ENCODE data around the gene TMEM132E.
A peak's percentile ranks its signal among the peaks of the same experiment; 100 is the strongest.

The TMEM132E gene

DNA sequence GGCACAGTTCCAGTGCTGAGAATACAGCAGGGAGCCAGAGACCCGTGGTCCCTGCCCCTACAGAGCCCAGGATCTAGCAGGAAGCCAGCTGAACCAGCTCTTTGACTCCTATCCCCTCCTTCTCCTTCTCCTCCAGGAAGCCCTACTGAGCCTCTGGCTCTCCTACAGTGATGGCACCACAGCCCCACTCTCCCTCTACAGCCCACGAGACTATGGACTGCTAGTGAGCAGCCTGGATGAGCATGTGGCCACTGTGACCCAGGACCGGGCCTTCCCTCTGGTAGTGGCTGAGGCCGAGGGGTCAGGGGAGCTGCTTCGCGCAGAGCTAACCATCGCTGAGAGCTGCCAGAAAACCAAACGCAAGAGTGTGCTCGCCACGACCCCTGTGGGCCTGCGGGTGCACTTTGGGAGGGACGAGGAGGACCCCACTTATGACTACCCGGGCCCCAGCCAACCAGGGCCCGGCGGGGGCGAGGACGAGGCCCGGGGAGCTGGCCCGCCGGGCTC lies 57.7 kb downstream of the TMEM132E start:
- DNase-seq: no peak
- no peak for ATAC-seq

DNA sequence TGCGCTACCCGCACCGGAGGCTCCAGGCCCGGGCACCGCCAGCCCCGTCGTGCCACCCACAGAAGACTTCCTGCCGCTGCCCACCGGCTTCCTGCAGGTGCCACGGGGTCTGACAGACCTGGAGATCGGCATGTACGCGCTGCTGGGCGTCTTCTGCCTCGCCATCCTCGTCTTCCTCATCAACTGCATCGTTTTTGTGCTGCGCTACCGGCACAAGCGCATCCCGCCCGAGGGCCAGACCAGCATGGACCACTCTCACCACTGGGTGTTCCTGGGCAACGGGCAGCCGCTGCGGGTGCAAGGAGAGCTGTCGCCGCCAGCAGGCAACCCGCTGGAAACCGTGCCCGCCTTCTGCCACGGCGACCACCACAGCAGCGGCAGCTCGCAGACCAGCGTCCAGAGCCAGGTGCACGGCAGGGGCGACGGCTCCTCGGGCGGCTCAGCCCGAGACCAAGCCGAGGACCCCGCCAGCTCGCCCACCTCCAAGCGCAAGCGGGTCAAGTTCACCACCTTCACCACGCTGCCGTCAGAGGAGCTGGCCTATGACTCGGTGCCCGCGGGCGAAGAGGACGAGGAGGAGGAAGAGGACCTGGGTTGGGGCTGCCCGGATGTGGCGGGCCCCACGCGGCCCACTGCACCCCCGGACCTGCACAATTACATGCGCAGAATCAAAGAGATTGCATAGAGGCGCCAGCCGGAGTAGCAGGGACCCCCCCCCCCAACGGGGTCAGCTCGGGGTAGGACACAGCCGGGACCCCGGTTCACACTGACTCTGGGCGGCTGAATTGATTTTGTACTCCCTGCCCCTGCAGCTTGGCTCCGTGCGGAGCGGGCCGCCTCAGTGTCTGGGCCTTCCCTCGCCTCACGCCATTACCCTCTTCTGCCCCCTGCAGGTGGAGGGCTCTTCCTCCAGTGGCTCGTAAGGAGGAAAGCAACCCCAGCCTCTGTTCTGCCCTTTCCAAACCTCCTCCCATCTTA lies 58.5 kb downstream of the TMEM132E start:
- peak; percentile 90 for ATAC-seq

GRCh38 chr17:34638526-34639260 lies 59.3 kb downstream of the TMEM132E start:
- no peak for DNase-seq

More for the DNA sequence above, 58.5 kb downstream of the TMEM132E start:
- DNase-seq: peak; percentile 87

DNA sequence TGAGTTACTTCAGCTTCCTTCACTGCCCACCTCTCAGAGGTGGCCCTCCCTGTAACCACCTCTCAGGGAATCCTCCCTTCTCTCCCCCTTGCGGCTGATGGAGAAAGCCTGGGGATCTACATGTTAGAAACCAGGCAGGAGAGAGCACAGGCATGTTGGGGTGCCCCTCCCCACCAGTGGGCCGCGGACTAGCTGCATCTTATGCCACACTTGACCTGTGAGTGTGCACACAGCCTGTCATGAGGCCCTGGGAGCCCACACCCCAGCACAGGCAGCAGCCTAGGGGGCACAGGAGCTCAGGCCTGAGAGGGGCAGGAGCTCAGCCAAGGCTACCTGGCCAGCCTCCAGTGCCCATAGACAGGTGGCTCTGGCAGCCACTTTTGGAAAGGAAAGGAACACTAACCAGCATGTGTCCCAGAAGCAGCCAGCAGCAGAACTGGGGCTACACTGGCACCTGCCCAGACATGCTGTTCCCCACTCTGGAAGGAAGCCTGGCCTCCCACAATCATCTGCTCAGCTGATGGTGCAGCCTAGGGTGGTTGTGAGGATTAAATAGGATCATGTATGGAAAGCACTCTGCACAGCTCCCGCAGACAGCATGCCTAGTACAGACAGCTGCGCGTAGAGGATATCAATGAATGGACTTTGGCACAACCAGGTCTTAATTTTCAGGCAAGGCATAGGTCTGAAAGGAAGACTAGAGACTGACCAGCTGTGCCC lies 60.5 kb downstream of the TMEM132E start:
- DNase-seq (no peak), ATAC-seq (no peak)

More at GRCh38 chr17:34638526-34639260, 59.3 kb downstream of the TMEM132E start:
- ATAC-seq: no peak

GRCh38 chr17:34641368-34641767 lies 62.0 kb downstream of the TMEM132E start:
- DNase-seq (no peak), ATAC-seq (no peak)

DNA sequence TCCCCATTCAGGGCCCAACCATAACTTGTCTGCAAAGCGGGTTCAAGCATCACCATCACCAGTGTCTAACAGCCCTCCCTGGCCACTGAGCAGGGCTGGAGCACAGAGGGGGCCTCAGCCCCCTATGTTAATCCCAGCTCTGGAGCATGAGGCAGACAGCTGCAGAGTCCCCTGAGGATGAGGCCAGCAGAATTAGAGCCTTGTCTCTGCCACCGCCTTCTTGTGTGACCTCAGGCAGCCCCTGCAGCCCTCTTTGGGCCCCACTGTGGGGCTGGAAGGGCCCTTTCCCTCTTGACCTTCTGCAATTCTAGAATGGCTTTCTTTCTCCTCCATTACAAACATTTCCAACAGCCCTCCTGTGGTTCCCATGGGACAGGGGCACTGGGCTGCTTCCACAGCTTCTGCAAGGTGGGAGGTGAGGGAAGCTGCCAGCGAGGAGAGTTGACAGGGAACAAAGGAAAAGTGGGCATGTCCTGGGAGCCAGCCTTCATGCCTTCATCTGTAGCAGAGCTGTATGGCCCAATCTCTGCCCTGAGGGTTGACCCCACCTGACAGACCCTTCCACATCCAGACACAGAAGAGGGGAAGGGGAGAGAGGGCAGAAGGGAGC lies 65.7 kb downstream of the TMEM132E start:
- DNase-seq (no peak), ATAC-seq (no peak)

- DNase-seq: no peak
- ATAC-seq: no peak
Measured at GRCh38 chr17:34645594-34645993, 66.2 kb downstream of the TMEM132E start.

GRCh38 chr17:34647511-34647910 lies 68.1 kb downstream of the TMEM132E start:
- DNase-seq (no peak), ATAC-seq (no peak)

DNA sequence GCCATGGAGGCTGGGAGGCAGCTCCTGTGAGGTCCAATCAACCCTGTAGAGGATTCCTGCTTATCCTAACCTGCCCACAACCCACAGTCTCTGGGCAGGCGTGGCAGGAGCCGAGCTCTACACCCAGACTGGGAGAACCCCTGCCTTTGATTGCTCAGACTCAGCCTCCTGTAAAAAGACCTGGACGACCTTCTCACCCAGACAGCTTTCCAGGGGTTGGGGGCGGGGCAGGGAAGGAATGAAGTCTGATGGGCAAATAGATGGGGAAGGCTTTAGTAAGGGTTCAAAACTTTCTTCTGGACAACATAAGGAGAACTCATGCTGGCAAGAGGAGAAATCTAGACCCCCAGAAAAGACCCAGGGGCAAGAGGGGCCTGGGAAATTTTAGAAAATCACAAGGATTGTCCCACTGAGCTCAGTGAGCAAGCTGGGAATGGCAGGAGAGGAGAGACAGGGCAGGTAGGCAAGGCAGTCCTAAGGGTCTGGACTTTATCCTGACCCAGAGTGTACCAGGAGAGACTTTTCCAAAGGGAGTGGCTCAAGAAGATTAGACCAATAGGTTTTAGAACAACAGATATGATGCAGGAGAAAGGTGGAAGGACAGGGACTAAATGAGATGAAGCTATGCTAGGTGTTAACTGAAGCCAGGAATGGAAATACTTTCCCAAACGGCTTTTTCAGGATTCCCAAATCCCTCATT lies 70.8 kb downstream of the TMEM132E start:
- no peak for DNase-seq
- no peak for ATAC-seq

DNA sequence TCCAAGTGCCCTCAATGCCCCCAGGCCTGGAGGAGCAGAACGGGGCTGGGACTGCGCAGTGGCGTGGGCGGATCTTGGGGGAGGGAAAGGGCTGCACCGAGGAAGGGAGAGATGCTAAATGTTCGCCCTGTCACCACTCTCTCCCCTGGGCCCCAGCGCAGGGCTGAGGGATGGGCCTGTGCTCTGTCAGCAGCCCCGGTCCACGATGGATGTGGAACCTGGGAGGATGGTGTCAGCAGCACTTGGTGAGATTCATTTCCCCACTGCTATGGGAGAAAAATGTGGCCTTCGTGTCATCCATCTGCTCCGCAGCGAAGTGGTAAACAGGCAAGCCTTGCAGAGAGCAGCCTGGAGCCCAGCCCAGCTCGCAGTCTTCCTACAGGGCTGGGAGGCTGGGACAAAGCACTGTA lies 72.0 kb downstream of the TMEM132E start:
- ATAC-seq: no peak
- no peak for DNase-seq

GRCh38 chr17:34652021-34652555 lies 72.7 kb downstream of the TMEM132E start:
- no peak for DNase-seq
- ATAC-seq: no peak

- ATAC-seq: no peak
- DNase-seq: no peak
Measured at GRCh38 chr17:34653511-34653910, 74.1 kb downstream of the TMEM132E start.

DNA sequence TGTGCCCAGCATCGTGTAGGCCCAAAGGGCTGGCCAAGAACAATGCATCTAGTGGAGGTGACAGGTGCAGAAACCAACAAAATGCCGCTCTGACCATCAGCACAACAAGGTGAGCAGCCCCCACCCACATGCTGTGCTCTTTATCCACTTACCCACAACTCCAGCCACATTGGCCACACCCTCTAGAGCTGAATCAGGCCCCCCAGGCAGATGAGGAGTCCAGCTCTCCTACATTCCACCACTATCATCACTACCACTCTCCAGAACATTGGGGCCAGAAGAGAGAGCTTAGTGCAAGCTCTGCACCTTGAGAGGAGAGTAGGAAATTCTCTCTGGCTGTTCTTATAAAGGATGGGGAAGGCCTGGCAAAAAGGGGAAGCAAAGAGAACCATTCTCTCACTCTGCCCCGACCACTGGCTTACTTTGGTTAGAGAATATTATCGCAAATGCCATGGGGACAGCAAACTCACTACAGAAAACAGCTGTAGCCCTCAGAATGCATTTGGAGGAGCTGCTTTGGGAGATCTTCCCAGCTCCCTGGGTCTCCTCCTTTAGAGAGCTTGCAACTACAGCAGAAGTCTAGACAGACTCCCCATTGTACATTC lies 75.0 kb downstream of the TMEM132E start:
- no peak for ATAC-seq

GRCh38 chr17:34654881-34655276 lies 75.5 kb downstream of the TMEM132E start:
- no peak for DNase-seq
- ATAC-seq: no peak

More for the DNA sequence above, 75.0 kb downstream of the TMEM132E start:
- DNase-seq: no peak

- DNase-seq: no peak
- ATAC-seq: no peak
Measured at GRCh38 chr17:34656801-34657200, 77.4 kb downstream of the TMEM132E start.

DNA sequence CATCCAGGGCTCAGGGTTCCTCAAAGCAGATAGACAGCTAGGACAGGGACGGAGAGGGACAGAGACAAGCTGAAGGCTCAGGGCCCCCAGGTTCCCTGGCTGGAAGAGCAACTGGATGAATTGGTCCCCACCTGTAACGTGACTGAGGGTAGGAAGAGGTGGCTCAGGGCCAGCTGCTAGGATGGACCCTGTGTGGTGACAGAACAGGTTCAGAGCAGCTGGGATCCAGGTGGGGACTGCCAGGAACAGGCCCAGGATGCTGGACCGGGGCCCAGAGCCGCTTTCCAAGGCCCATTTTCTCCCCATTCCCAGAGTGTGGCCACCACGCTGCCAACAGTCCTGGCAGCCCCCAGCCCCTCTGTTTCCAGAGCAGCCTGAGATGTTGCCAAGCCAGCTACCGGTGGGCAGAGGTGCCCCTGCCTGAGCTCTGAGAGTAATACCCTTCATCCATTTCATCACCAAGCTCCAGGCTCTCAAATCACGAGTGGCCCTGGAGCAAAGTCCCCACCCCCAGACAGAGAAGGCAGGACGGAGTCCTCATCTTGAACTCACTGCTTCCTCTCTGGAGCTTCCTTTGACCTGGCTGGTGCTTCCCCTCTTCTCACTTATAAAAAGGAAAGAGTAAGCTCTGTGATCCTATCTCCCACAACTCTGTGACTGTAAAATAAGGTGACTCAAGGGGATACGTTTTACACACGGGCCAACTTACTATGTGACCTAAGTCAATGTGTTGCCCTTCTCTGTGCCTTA lies 79.6 kb downstream of the TMEM132E start:
- no peak for DNase-seq
- ATAC-seq: no peak

GRCh38 chr17:34663714-34664113 lies 84.3 kb downstream of the TMEM132E start:
- DNase-seq (no peak), ATAC-seq (no peak)

DNA sequence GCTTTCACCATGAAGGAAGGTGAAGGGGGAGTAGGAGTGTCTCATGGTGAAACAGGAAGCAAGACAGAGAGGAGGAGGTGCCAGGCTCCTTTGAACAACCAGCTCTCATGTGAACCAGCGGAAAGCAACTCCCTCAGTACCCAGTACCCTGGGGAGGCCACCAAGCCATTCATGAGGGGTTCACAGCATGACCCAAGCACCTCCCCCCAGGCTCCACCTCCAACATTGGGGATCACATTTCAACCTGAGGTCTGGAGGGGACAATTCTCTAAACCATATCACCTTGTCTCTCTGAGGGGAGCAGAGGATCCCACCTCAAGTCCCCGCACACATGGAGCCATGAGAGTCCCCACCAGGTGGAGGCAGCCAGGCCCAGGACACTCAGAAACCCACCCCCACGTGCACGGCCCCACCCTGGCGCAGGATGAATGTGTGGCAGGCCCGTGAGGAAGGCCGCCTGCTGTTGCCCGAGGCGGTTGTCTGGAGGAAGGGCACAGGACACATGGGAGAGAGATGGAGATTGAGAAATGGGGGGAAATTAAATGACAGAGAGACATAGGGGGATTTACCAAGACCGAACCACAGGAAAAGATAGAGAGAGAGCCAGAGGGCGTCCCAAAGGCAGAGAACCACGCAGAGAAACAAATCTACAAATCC lies 85.9 kb downstream of the TMEM132E start:
- no peak for ATAC-seq

More for the DNA sequence above, 85.9 kb downstream of the TMEM132E start:
- no peak for DNase-seq

Measured in stimulated activated naive CD8-positive, alpha-beta T cell treated with anti-CD3 and anti-CD28 coated beads, Interleukin-15, Interleukin-2, amounts not matched to agents 100 U/mL and 50 U/mL, for 24 hours (primary cell).